Measurements from ENCODE around the gene MMP14. TPM values are rescaled to one million over a fixed set of nuclear protein-coding genes. Genes with fewer than 3 reads are reported as not detected.

The MMP14 gene
- total and polyA plus RNA-seq, 9 of the 15 experiments (the other 6 are each of a cell fraction or from before 2014, with no cell fraction given) = 0.36 to 5.8 (median 1.3) TPM; not detected in 2

DNA sequence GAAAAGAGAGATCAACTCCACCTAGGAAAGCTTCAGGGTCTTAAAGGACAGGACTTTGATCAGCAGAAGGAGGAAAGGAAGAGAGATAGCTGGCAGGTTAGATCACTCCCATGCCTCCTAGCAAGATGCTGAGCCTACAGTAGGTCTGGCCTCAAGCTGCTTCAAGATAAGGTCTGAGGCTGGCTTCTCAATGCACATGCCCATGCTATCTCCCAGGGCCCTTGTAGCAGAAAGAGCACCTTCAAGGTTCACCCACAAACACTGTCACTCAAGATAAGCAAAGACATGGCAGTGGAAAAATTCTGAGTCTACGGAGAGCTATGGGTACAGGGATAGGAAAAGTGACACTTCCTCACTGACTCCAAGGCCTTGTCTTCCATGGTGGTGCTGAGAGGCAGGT lies 61.0 kb downstream of the MMP14 start (continued):
- TF ChIP-seq, protein P1, sequence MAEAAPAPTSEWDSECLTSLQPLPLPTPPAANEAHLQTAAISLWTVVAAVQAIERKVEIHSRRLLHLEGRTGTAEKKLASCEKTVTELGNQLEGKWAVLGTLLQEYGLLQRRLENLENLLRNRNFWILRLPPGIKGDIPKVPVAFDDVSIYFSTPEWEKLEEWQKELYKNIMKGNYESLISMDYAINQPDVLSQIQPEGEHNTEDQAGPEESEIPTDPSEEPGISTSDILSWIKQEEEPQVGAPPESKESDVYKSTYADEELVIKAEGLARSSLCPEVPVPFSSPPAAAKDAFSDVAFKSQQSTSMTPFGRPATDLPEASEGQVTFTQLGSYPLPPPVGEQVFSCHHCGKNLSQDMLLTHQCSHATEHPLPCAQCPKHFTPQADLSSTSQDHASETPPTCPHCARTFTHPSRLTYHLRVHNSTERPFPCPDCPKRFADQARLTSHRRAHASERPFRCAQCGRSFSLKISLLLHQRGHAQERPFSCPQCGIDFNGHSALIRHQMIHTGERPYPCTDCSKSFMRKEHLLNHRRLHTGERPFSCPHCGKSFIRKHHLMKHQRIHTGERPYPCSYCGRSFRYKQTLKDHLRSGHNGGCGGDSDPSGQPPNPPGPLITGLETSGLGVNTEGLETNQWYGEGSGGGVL (CRISPR knock-in tag; IDR thresholded peaks at IDR 0.05) = no peak
- TF ChIP-seq, protein P2, sequence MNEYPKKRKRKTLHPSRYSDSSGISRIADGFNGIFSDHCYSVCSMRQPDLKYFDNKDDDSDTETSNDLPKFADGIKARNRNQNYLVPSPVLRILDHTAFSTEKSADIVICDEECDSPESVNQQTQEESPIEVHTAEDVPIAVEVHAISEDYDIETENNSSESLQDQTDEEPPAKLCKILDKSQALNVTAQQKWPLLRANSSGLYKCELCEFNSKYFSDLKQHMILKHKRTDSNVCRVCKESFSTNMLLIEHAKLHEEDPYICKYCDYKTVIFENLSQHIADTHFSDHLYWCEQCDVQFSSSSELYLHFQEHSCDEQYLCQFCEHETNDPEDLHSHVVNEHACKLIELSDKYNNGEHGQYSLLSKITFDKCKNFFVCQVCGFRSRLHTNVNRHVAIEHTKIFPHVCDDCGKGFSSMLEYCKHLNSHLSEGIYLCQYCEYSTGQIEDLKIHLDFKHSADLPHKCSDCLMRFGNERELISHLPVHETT (CRISPR knock-in tag; conservative IDR thresholded peaks at IDR 0.05 in 1 of 2, IDR thresholded peaks at IDR 0.05 in 1 of 2) = peak in 1 of 2 experiments; percentile 57; a peak in 1 of 4 replicates
- peak; percentile 40; the same call in 1 of the 2 replicates for TF ChIP-seq MYC (IDR thresholded peaks at IDR 0.05; ENCODE audit: low read depth, low read length)
- TF ChIP-seq MYC (CRISPR knock-in tag; IDR thresholded peaks at IDR 0.05; ENCODE audit: borderline replicate concordance, low read depth) = no peak
- no peak for TF ChIP-seq ZNF707 (CRISPR knock-in tag; conservative IDR thresholded peaks at IDR 0.05)
- no peak for TF ChIP-seq ZKSCAN8 (CRISPR knock-in tag; IDR thresholded peaks at IDR 0.05)
- TF ChIP-seq ZKSCAN1 (IDR thresholded peaks at IDR 0.05; ENCODE audit: low read depth, low read length) = no peak
- no peak for TF ChIP-seq HMGN3 (IDR thresholded peaks at IDR 0.05; ENCODE audit: borderline replicate concordance, extremely low read depth, insufficient read length, low read depth, low read length)
- peak; percentile 95 for TF ChIP-seq NCOR1 (IDR thresholded peaks at IDR 0.05)
- TF ChIP-seq ELF2 (CRISPR knock-in tag; IDR thresholded peaks at IDR 0.05) = no peak
- TF ChIP-seq PYGO2 (tag; IDR thresholded peaks at IDR 0.05) = no peak
- no peak for TF ChIP-seq LCOR (CRISPR knock-in tag; IDR thresholded peaks at IDR 0.05)
- TF ChIP-seq, protein P3, sequence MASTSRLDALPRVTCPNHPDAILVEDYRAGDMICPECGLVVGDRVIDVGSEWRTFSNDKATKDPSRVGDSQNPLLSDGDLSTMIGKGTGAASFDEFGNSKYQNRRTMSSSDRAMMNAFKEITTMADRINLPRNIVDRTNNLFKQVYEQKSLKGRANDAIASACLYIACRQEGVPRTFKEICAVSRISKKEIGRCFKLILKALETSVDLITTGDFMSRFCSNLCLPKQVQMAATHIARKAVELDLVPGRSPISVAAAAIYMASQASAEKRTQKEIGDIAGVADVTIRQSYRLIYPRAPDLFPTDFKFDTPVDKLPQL (IDR thresholded peaks at IDR 0.05; ENCODE audit: extremely low read depth, insufficient read length) = no peak
- TF ChIP-seq CBFA2T3 (IDR thresholded peaks at IDR 0.05) = peak; percentile 99
- no peak for TF ChIP-seq ZNF140 (CRISPR knock-in tag; IDR thresholded peaks at IDR 0.05)
- no peak for TF ChIP-seq CEBPB (tag; IDR thresholded peaks at IDR 0.05)
- TF ChIP-seq SREBF2 (CRISPR knock-in tag; IDR thresholded peaks at IDR 0.05) = no peak
- TF ChIP-seq KDM5B (IDR thresholded peaks at IDR 0.05; ENCODE audit: insufficient replicate concordance, low read depth, low read length) = no peak
- TF ChIP-seq, protein P4, sequence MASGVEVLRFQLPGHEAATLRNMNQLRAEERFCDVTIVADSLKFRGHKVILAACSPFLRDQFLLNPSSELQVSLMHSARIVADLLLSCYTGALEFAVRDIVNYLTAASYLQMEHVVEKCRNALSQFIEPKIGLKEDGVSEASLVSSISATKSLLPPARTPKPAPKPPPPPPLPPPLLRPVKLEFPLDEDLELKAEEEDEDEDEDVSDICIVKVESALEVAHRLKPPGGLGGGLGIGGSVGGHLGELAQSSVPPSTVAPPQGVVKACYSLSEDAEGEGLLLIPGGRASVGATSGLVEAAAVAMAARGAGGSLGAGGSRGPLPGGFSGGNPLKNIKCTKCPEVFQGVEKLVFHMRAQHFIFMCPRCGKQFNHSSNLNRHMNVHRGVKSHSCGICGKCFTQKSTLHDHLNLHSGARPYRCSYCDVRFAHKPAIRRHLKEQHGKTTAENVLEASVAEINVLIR (CRISPR knock-in tag; IDR thresholded peaks at IDR 0.05) = no peak
- TF ChIP-seq RBFOX2 (IDR thresholded peaks at IDR 0.05; ENCODE audit: low read depth, low read length) = no peak
- no peak for TF ChIP-seq ARID2 (IDR thresholded peaks at IDR 0.05)
- TF ChIP-seq GATAD2A (IDR thresholded peaks at IDR 0.05) = 0 out of 2 replicates have a peak, but pooled peaks have one; percentile 14

Data from K562 (cell line).